HAP-1 (cell line): ENCODE data around the gene PPY.

Experiments used
- DNase-seq, 2 experiments: peaks; one replicate each; pipeline ENCODE4 v3.0.0-alpha.2; 2016 to 2020; ENCODE audit warnings: low spot score in 2 of 2
- H3K27me3 ChIP-seq: fragments of 250-450 bp; sonication (Bioruptor Pico); 2 replicates; pipeline ENCODE4 v1.5.1; 2020; ENCODE audit warnings: low read depth, mild to moderate bottlenecking, moderate library complexity
- H3K36me3 ChIP-seq: fragments of 250-450 bp; sonication (Bioruptor Pico); replicated peaks from 2 replicates; pipeline ENCODE4 v1.5.1; 2020; ENCODE audit warnings: mild to moderate bottlenecking
- H3K4me1 ChIP-seq: fragments of 250-450 bp; sonication (Bioruptor Pico); 2 replicates; pipeline ENCODE4 v1.5.1; 2020; ENCODE audit warnings: mild to moderate bottlenecking
- H3K4me3 ChIP-seq: fragments of 250-450 bp; sonication (Bioruptor Pico); 2 replicates; pipeline ENCODE4 v1.5.1; 2020; ENCODE audit warnings: mild to moderate bottlenecking, moderate library complexity
- H3K9me3 ChIP-seq: fragments of 250-450 bp; sonication (Bioruptor Pico); 2 replicates; pipeline ENCODE4 v1.5.1; 2020; ENCODE audit warnings: mild to moderate bottlenecking, moderate library complexity
- in situ Hi-C: fragments of 300-500 bp; cut with MboI; formaldehyde crosslinking; loops from 3 replicates; pipeline ENCODE4 v1.14.3; 2020; ENCODE audit warnings: low sequenced_read_pairs, inconsistent platforms, mixed read lengths

PPY gene, protein sequence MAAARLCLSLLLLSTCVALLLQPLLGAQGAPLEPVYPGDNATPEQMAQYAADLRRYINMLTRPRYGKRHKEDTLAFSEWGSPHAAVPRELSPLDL

DNA sequence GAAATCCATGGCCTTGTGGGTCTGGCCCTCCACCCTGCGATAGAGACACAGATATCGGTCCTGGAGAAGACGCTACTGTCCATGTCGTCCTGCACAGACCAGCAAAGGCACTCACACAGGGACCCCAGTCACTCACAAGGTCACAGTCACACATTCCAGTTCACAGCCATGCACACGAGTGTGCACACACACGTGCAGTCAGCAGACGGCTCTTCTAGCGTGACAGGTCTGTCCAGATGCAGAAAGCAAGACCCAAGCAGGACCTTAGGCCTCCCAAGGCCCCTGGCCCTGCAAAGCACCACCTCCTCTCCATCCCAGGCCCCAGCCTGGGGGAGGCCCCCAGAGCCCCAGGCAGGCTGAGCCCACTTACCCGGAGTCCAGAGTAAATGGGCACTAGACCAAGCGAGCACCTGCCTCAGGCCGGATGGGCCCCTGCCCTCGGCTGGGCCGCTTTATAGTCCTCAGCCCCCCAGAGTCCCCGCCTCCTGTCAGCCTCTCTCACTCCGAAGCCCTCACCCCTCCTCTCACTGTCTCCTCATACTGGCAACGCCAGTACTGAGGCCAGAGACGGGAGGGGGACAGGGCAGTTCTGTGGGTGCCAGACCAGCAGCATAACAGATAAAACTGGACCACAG, at the start of gene PPY:
Gene PPY, minus strand, starts transcription at position 426 of the 635 bp plus-strand sequence. CDS start 822 bp downstream, outside the sequence.
- no peaks in the 10 kb centered on the region for H3K27me3 ChIP-seq
- H3K9me3 ChIP-seq = no peaks in the 10 kb centered on the region
- in situ Hi-C loops = loop anchor here (5.0 kb wide), 1 partner anchor 50 kb away; no protein-coding TSS in a partner anchor

DNA sequence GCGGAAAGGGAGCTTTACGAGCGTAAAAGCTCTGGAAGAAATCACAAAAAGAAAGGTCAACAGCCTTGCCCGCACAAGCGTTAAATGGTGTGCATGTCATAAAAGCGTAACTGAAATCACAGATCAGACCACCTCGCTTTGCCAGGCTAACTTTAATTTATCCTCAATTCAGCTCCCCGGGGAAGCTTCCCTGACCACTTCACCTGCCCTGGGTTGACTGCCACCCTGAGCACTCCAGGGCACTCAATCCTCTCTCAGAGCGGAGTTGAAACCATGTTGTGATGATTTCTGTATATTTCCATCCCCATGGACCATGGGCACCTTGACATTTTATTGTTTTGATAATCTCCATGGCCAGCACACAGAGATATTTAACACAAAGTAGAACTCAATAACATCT, 46.0 kb upstream of the PPY start:
- H3K36me3 ChIP-seq = no peaks in the 10 kb centered on the region
- no peaks in the 10 kb centered on the region for H3K9me3 ChIP-seq
- no peak overlapping the region for H3K4me3 ChIP-seq
- DNase-seq = no peak
- in situ Hi-C loops = no loop called here
- no peaks in the 10 kb centered on the region for H3K4me1 ChIP-seq
- peaks cover 7% of the 10 kb centered on the region; the same call in 1 of the 2 replicates for H3K27me3 ChIP-seq

More for the DNA sequence above, at the start of gene PPY:
- Histone ChIP-seq H3K4me3 (no peak within 1 kb of the TSS), H3K36me3 (no peaks in the 10 kb centered on the region), H3K4me1 (peaks cover 9% of the 10 kb centered on the region)
- DNase-seq = no peak

DNA sequence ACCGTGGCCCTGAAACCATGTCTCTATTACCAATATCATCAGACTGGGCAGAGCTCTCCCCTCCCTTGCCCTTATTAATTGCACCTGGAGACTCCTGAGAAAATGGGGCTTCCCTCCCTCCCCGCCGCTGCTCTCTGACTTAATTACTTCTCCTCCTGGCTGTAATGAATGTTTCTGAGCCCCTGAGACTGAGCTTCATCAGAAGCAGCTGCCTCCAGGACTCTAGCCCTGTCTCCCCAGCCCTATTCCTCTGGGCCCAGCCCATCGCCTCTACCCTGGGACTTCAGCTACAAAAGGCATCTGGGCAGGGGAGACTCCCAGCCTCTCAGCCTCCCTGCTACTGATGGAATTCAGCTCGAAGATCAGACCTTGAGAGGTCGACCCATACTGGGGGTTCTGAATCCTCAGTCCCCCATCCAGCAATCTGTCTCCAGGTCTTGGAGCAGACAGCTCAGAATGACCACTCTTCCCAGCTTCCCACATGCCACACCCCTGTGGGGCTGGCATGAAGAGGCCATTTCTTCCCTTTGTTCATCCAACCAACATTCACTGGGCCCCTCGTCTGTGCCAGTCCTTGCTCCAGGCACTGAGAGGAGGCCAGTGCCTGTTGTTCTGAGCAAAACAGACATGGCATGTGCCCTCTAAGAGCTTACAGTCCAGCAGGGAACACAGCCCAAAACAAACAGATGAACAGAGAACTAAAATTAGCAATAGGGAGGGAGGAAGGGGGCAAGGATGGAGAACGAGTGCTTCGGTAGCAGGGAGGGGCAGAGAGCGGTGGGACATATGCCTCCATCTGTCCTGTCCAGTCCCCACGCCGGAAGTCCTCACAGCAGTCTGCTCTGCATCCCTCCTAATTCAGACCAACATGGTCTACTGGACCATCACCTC, 45.1 kb upstream of the PPY start:
- Histone ChIP-seq H3K36me3 (no peaks in the 10 kb centered on the region), H3K4me3 (no peak overlapping the region), H3K4me1 (no peaks in the 10 kb centered on the region), H3K27me3 (peaks cover 7% of the 10 kb centered on the region), H3K9me3 (no peaks in the 10 kb centered on the region)
- no peak for DNase-seq
- in situ Hi-C loops = no loop called here

DNA sequence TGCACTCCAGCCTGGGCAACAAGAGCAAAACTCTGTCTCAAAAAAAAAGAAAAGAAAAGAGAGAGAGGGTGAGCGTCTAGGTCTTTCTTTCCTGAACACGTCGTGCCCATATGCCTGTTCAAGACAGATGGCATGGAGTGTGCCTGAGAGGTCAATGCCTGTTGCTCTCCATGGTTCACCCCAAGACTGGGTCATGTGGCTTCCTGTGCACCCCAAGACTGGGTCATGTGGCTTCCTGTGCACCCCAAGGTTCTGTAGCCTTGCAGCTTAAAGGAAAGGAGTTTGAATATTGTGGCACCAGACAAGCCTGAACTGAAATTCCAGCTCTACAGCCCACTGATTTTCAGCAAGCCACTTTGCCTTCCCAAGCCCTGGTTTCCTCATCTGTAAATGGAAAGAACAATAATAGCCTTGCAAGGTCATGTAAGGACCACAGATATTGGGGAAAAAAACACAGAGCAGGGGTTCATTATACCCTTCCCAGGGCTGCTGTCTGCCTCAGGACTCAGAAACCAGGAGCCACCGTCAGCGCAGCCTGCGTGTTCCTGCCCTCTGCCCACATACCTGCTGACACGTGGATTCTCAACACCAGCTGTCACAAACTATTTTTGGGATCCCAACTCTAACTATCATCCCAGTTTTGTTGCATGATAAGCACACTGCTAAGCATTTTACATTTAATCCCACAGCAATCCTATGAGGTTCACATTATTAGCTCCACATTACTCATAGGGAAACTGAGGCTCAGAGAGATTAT, 44.1 kb upstream of the PPY start:
- no peaks in the 10 kb centered on the region for H3K36me3 ChIP-seq
- H3K4me3 ChIP-seq = no peak overlapping the region
- peaks cover 7% of the 10 kb centered on the region for H3K27me3 ChIP-seq
- H3K4me1 ChIP-seq = no peaks in the 10 kb centered on the region
- no peak for DNase-seq
- in situ Hi-C loops = no loop called here
- no peaks in the 10 kb centered on the region for H3K9me3 ChIP-seq

DNA sequence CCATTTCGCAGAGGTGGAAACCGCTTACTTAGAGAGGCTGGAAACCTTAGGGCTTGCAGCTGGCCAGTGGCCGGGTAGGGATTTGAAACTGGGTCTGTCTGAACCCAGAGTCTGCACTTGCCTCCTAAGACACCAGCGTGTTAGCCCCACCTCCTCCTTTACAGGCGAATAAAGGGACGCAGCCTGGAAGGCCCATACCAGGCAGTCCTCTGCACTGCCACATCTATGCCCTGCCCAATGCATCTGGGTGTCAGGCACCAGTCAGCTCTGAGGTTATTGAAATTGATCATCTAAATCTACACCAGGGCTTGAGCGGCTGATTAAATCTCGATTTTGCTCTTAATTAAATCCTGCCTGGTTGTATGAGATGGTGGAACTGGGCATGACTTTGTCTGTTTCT, 42.2 kb upstream of the PPY start:
- H3K4me3 ChIP-seq = no peak overlapping the region
- peaks cover 10% of the 10 kb centered on the region for H3K27me3 ChIP-seq
- DNase-seq = no peak
- in situ Hi-C loops = no loop called here
- H3K36me3 ChIP-seq = no peaks in the 10 kb centered on the region
- no peaks in the 10 kb centered on the region for H3K9me3 ChIP-seq
- no peaks in the 10 kb centered on the region for H3K4me1 ChIP-seq

DNA sequence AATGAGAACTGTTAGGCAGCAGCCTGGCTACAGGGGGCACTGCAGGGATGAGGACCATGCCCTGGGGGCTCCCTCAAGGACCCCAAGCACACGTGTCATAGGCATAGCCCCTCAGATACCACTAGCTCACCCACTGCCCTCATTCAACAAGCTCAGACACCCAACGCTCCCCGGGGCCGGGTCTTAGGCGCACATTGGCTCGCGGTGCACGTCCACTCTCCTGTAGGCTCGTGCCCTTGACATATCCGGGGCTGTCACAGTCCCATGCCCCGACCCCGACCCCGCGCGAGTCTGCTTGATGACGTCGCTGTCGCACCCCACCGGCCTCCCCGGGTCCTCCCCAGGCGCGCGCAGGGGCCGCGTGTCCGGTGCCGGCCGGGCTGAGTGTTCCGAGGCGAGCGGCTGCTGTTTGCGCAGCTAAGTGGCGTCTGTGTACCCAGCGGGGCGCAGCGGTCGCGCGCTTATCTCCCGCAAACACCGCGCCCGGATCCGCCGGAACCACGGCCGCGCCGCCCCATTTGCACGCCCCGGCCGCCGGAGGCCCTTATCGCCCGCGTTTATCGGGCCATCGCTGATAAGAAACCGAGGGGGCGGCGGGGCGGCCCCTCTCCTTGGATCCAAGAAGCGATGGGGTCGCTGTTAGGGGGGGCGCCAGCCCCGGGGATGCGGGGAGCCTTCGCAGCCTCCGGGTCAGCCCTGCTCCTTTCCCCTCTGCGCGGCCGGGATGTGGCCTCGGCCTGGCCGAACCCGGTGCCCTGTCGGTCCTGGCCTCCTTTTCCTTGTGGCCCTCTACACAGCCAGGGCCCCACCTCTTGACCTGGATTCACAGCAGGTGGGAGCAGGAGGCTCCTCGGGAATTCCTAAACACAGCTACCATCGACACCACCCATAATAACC, 41.5 kb upstream of the PPY start:
- Histone ChIP-seq H3K4me1 (no peaks in the 10 kb centered on the region), H3K4me3 (peak overlapping the region; percentile 2; the same call in 1 of the 2 replicates), H3K36me3 (no peaks in the 10 kb centered on the region), H3K27me3 (peaks cover 10% of the 10 kb centered on the region), H3K9me3 (no peaks in the 10 kb centered on the region)
- DNase-seq = no peak
- in situ Hi-C loops = no loop called here

DNA sequence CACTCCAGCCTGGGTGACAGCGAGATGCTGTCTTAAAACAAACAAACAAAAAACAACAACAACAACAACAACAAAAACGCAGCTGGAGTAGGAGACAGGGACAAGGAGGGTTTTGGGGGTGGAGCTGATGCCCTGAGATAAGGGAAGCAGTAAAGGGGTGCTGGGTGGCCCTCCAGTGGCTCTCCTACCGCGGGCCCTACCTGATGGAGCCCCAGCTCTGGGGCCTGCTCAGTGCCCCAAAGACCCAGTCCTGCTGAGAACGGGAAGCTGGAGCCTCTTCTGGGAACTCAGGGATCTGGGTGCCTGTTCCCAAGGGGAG, 40.9 kb upstream of the PPY start:
- Histone ChIP-seq H3K4me3 (no peak overlapping the region), H3K36me3 (no peaks in the 10 kb centered on the region), H3K27me3 (peaks cover 10% of the 10 kb centered on the region), H3K9me3 (no peaks in the 10 kb centered on the region), H3K4me1 (no peaks in the 10 kb centered on the region)
- in situ Hi-C loops = no loop called here
- no peak for DNase-seq

DNA sequence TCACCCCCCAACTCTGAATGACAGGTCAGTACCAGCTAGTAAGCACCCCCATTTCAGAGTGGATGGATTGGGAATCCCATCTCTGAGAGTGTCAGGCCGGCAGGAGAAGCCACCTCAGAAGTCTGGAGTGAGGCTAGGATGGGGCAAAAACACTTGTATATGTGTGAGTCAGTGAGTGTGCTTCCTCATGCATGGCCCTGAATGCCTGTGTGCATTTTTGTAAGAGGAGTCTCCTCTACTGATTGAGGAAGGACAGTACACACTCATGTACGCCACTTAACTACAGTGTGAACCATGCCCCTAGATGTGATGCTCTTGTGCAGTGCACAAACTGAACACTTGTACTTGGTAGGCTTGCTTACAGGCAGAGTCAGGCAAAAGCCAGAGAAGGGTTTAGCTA, 39.9 kb upstream of the PPY start:
- in situ Hi-C loops = no loop called here
- no peaks in the 10 kb centered on the region for H3K4me1 ChIP-seq
- peaks cover 7% of the 10 kb centered on the region for H3K27me3 ChIP-seq
- H3K36me3 ChIP-seq = no peaks in the 10 kb centered on the region
- no peaks in the 10 kb centered on the region for H3K9me3 ChIP-seq
- H3K4me3 ChIP-seq = no peak overlapping the region
- DNase-seq = no peak

DNA sequence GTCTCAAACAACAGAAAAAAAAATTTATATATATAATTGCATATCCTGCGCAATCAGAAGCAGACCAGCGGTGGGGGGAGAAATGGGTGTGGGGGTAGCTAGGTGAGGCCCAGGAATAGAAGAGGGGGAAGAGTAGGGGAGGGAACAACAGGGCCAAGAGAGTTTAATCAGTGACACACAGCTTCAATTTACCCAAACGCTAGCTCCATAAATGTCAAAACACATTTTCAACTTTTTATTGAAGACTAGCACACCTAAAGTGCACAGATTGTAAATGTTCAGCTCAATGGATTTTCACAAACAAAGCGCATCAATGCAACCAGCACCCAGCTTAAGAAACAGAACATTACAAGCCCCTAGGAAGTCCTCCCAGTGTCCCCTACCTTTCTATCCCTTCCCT, 37.4 kb upstream of the PPY start:
- H3K4me1 ChIP-seq = no peaks in the 10 kb centered on the region
- no peaks in the 10 kb centered on the region for H3K36me3 ChIP-seq

DNA sequence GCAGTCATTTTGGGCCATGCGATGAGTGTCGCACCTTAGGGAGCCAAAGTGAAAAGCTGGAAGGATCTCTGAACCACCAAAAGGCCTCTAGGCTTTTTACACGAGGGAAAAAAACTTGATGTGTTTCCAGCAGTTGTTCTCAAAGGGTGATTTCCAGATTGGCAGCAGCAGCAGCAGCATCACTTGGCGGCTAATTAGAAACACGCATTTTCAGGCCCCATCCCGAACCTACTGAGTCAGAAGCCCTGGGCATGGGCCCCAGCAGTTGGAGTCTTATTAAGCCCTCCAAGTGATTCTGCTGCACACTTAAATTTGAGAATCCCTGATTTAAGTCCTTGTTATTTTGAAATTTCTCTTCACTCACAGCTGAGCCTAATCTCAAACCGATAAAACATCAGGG, 36.7 kb upstream of the PPY start:
- Histone ChIP-seq H3K9me3 (no peaks in the 10 kb centered on the region), H3K27me3 (peaks cover 5% of the 10 kb centered on the region), H3K4me1 (no peaks in the 10 kb centered on the region; the same call in 1 of the 2 replicates), H3K4me3 (no peak overlapping the region), H3K36me3 (no peaks in the 10 kb centered on the region)
- in situ Hi-C loops = no loop called here
- no peak for DNase-seq

More for the DNA sequence above, 37.4 kb upstream of the PPY start:
- Histone ChIP-seq H3K4me3 (no peak overlapping the region), H3K9me3 (no peaks in the 10 kb centered on the region), H3K27me3 (peaks cover 7% of the 10 kb centered on the region)
- in situ Hi-C loops = no loop called here
- DNase-seq = no peak

DNA sequence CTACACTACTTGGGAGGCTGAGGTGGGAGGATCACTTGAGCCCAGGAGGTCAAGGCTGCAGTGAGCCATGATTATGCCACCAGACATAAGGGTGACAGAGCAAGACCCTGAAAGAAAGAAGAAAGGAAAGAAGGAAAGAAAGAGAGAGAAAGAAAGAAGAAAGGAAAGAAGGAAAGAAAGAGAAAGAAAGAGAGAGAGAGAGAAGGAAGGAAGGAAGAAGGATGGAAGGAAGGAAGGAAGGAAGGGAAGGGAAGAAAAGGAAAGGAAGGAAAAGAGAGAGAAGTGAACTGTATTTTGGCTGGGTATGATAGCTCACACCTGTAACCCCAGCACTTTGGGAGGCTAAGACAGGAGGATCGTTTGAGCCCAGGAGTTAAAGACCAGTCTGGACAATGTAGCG, 35.8 kb upstream of the PPY start:
- DNase-seq = no peak
- H3K36me3 ChIP-seq = no peaks in the 10 kb centered on the region
- H3K9me3 ChIP-seq = no peaks in the 10 kb centered on the region
- in situ Hi-C loops = no loop called here
- H3K4me3 ChIP-seq = no peak overlapping the region
- H3K27me3 ChIP-seq = peaks cover 5% of the 10 kb centered on the region
- no peaks in the 10 kb centered on the region; the same call in 1 of the 2 replicates for H3K4me1 ChIP-seq

DNA sequence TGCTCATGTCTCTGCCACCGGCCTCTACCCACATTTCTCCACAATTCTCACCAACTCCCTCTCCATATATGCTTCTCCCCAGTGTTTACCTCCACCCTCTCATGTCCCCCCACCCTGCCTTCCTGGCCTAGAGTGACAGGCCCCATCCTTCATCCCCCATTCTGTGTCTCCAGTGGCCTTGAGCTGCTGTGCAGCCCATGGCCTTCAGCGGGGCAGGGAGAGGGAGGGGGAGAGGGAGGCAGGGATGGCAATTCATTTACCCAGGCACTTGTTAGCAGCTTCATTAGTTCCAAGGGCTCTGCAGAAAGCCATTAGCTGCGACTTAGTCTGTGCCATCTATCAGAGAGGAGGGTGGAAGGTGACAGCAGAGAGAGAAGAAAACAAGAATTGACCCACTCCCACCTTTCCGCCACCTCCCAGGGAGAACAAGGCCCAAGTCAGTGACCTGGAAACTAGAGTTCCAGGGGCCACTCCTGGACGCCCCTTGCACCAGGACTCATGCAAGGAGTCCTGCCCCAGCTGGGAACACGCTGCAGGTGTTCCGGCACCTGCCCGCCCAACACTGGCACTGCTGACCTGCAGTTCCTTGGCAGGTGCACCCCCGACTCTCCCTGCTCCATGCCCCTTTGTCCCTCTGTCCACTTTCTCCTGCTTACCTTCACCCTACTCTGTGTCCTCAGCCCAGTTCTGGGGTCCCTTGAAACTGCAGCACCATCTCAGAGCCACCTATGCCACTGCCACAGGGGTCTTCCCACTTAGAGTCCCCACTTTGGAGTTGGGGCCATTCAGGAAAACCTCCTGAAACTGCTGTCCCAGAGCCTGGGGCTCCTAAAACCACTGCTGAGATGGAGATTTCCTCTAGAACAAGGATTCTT, 34.9 kb upstream of the PPY start:
- H3K36me3 ChIP-seq = no peaks in the 10 kb centered on the region
- H3K4me1 ChIP-seq = no peaks in the 10 kb centered on the region; the same call in 1 of the 2 replicates
- DNase-seq = no peak
- no peaks in the 10 kb centered on the region for H3K9me3 ChIP-seq
- in situ Hi-C loops = no loop called here
- no peak overlapping the region for H3K4me3 ChIP-seq
- H3K27me3 ChIP-seq = peaks cover 5% of the 10 kb centered on the region; the same call in 1 of the 2 replicates
